LNCAP (cell line): ENCODE measurements around the gene CACNA1C.

ENCODE experiments used
- CTCF ChIP-seq: fragments of 450-650 bp; IDR thresholded peaks from 2 replicates; pipeline ENCODE4 v1.5.1; 2017; ENCODE audit warnings: mild to moderate bottlenecking

The CACNA1C gene

DNA sequence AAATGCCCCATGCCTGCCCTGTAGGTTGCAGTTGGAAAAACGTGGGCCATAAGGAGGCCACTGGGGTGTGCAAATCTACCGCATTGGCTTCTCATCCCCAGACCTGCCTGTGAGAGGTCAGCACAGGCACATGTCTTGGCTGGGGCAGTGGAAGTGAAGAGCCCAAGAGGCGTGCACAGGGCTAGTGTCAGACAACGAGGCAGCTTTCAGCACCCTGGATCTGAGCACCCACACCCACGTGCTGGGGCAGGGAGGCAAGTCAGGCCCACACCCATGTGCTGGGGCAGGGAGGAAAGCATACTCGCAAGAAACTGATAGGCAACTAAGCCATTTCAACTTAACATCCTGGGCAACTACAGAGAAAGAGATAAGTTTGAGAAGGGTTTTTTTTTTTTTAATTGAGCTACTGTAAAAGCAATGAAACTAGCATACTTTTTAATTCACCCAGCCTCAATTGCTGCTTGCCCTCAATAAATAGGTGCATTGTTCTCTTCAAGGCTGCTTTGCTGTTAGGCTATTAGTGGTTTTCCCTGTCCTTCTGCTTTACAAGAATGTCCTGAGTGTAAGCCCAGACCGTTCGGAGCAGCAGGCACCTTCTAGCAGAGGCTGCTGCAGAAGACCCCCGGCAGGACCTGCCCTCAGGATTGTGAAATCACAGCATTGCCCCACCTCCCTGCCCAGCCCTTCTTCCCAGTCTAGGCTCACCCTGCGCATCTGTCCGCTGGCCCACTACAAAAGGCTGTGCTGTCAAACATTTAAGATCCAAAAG lies 386.7 kb downstream of the CACNA1C start:
- TF ChIP-seq CTCF: no peak

DNA sequence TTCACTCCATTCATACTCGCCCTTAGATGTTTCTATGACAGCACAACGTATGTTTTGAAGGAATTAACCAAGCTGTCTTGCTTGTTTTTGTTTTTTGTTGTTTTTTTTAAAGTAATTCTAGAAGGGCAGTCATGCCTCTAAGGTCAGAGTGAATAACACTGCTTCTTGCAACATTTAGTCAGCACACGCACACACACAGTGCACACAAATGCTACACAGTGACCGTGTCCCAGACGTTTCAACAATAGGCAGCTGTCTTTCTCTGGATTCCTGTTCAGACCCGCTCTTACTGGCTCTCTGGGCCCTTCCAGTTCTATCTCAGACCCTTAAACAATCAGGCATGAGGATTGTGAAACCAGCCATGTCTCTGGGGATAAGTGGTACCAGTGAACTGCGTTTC lies 391.0 kb downstream of the CACNA1C start:
- TF ChIP-seq CTCF: no peak

DNA sequence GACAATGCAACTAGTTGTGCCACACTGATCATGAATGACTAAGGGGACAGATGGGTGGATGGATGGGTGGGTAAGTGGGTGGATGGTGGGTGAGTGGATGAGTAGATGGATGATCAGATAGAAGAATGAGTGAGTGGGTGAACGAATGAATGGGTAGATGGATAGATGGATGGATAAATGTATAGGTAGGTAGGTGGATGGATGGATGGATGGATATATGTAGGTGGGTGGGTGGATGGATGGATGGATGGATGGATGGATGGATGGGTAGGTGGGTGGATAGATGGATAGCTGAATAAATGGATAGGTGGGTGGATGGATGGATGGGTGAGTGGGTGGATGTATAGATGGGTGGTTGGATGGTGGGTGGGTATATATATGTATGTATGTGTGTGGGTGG lies 393.2 kb downstream of the CACNA1C start:
- TF ChIP-seq CTCF: no peak

DNA sequence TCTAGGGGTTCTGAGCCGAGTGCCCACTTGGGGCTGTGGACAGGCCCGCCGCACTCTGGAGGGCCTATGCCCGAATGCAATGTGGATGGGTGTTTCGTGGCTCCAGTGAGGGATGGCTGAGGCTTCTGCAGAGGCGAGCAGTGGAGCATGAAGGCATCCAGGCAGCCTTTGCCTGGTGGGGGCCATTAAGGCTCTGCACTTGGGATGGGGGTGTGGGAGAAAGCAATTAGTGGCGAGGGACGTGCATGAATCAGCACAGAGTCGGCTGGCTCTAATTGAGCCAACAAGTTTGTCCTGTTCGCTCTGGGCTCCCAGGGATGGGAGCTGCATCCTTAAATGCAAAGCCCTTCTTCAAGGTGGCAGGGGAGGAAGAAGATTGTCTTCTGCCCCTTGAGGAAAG lies 395.1 kb downstream of the CACNA1C start:
- no peak for TF ChIP-seq CTCF

GRCh38 chr12:2449586-2449985 lies 396.8 kb downstream of the CACNA1C start:
- TF ChIP-seq CTCF: no peak

DNA sequence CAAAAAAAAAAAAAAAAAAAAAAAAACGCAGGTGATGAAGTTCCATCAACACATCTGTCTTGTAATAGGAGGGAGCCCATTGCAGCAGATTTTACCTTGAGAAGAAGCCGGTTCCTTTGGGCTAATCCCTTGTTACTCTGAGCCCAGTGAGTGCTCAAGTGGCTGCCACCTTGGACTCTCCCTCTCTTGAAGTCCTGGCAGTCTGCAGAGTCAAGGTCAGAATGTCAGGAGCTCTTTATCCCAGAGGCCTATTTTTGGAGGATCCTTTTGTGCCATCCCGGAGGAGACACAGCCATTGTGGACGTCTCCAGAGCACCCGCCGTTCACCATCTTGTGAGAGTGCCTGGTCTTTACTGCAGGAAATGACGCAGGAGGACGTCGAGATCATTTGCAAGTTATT lies 397.8 kb downstream of the CACNA1C start:
- TF ChIP-seq CTCF: no peak

- no peak for TF ChIP-seq CTCF
Measured at GRCh38 chr12:2451025-2451424, 398.2 kb downstream of the CACNA1C start.

DNA sequence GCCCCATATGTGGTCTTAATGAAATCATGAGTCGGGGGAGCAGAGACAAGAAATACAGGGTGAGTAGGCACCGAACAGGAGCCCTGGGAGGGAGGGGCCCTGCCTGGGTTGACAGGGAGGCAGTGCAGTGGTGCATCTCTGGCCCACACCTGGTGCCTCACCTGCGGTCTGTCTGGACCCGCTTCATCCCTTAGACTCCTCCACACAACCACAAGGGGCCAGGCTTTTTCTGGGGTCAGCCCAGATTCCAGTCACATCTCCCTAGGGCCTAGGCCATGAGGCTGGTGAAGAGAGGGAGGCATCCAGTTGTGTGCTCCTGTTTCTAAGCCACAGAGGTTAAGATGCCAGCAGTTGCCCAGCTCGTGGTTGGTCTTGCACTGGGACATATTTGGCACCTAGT lies 398.7 kb downstream of the CACNA1C start:
- no peak for TF ChIP-seq CTCF
